ENCODE results near the gene ZFR. TPM values are rescaled to one million over a fixed set of nuclear protein-coding genes. Genes with fewer than 3 reads are reported as not detected.

The ZFR gene
- total RNA-seq, 2 experiments from 2014 or later, result 58.8 to 61.0 TPM

GRCh38 chr5:32450952-32451351, 6.4 kb upstream of the ZFR start:
- Mint-ChIP-seq H3K9me3 (no peaks in the 10 kb centered on the region), H3K27ac (no peak overlapping the region), H3K4me1 (ENCODE audit: low read depth) (no peaks in the 10 kb centered on the region), H3K4me3 (no peak overlapping the region), H3K36me3 (ENCODE audit: low read depth) (no peaks in the 10 kb centered on the region), H3K27me3 (no peaks in the 10 kb centered on the region)
- Histone ChIP-seq H3K27ac (ENCODE audit: low read depth in 1 of 2, low read length in 2 of 2) (no peak overlapping the region), H3K4me1 (ENCODE audit: insufficient read depth, low read length) (no peaks in the 10 kb centered on the region), H3K4me3 (ENCODE audit: low read length) (no peak overlapping the region), H3K36me3 (ENCODE audit: insufficient read depth, low read length) (no peaks in the 10 kb centered on the region), H3K27me3 (ENCODE audit: control insufficient read depth in 1 of 2, insufficient read depth in 2 of 2, low read length in 2 of 2) (peaks cover 0 to 2% of the 10 kb centered on the region in 2 experiments), H3K9me3 (ENCODE audit: control insufficient read depth in 1 of 2, insufficient read depth in 1 of 2, low read length in 2 of 2) (no peaks in the 10 kb centered on the region)
- ChIA-PET CTCF (no interaction called here), POLR2A (no interaction called here)
- DNase-seq (peak in 1 of 14 experiments; percentile 23), ATAC-seq (ENCODE audit: poor library complexity) (no peak)
- TF ChIP-seq CTCF (IDR thresholded peaks at IDR 0.05), result no peak
- intact Hi-C loops (cut with DNase I, micrococcal nuclease), result no loop called here

GRCh38 chr5:32449262-32449661, 4.7 kb upstream of the ZFR start:
- intact Hi-C loops (cut with DNase I, micrococcal nuclease), result loop anchor here in 1 of 2 experiments (5.0 to 10.0 kb wide), 2 partner anchors 277 to 1556 kb away; partner anchors contain the start of genes AMACR and GOLPH3
- no peak overlapping the region for H3K4me3 Mint-ChIP-seq
- peaks cover 0 to 2% of the 10 kb centered on the region in 2 experiments for H3K27me3 ChIP-seq (ENCODE audit: control insufficient read depth in 1 of 2, insufficient read depth in 2 of 2, low read length in 2 of 2)
- H3K27me3 Mint-ChIP-seq, result no peaks in the 10 kb centered on the region
- H3K36me3 ChIP-seq (ENCODE audit: insufficient read depth, low read length), result no peaks in the 10 kb centered on the region
- H3K4me3 ChIP-seq (ENCODE audit: low read length), result no peak overlapping the region
- POLR2A ChIA-PET, result no interaction called here
- H3K27ac Mint-ChIP-seq, result no peak overlapping the region
- CTCF ChIA-PET, result interaction anchor here (1.6 kb wide), 1 partner anchor 140 kb away, joined by 4 read pairs; no protein-coding TSS in a partner anchor
- H3K4me1 Mint-ChIP-seq (ENCODE audit: low read depth), result no peaks in the 10 kb centered on the region
- H3K4me1 ChIP-seq (ENCODE audit: insufficient read depth, low read length), result peaks cover 7% of the 10 kb centered on the region
- DNase-seq (no peak), ATAC-seq (ENCODE audit: poor library complexity) (no peak)
- no peaks in the 10 kb centered on the region for H3K9me3 ChIP-seq (ENCODE audit: control insufficient read depth in 1 of 2, insufficient read depth in 1 of 2, low read length in 2 of 2)
- no peaks in the 10 kb centered on the region for H3K9me3 Mint-ChIP-seq
- no peaks in the 10 kb centered on the region for H3K36me3 Mint-ChIP-seq (ENCODE audit: low read depth)
- no peak overlapping the region for H3K27ac ChIP-seq (ENCODE audit: low read depth in 1 of 2, low read length in 2 of 2)
- no peak for TF ChIP-seq CTCF (IDR thresholded peaks at IDR 0.05)

GRCh38 chr5:32446630-32447029, 2.1 kb upstream of the ZFR start:
- Histone ChIP-seq H3K9me3 (ENCODE audit: control insufficient read depth in 1 of 2, insufficient read depth in 1 of 2, low read length in 2 of 2) (no peaks in the 10 kb centered on the region), H3K27me3 (ENCODE audit: control insufficient read depth in 1 of 2, insufficient read depth in 2 of 2, low read length in 2 of 2) (no peaks in the 10 kb centered on the region), H3K4me1 (ENCODE audit: insufficient read depth, low read length) (peaks cover 17% of the 10 kb centered on the region), H3K4me3 (ENCODE audit: low read length) (no peak overlapping the region), H3K27ac (ENCODE audit: low read depth in 1 of 2, low read length in 2 of 2) (no peak overlapping the region), H3K36me3 (ENCODE audit: insufficient read depth, low read length) (no peaks in the 10 kb centered on the region)
- CTCF ChIA-PET, result no interaction called here
- ATAC-seq (ENCODE audit: poor library complexity), result no peak
- no peak for TF ChIP-seq CTCF (IDR thresholded peaks at IDR 0.05)
- Mint-ChIP-seq H3K27ac (peak overlapping the region; percentile 48), H3K4me1 (ENCODE audit: low read depth) (peaks cover 19% of the 10 kb centered on the region), H3K9me3 (no peaks in the 10 kb centered on the region), H3K4me3 (peak overlapping the region; percentile 78), H3K36me3 (ENCODE audit: low read depth) (peaks cover 12% of the 10 kb centered on the region), H3K27me3 (no peaks in the 10 kb centered on the region)
- POLR2A ChIA-PET, result interaction anchor here (0.6 kb wide), 1 partner anchor 117 kb away, joined by 3 read pairs; no protein-coding TSS in a partner anchor
- intact Hi-C loops (cut with DNase I, micrococcal nuclease), result loop anchor here in 1 of 2 experiments (5.0 to 10.0 kb wide), 2 partner anchors 274 to 1558 kb away; partner anchors contain the start of genes AMACR and GOLPH3
- DNase-seq, result peak in 3 of 14 experiments; percentile 13 to 27 (median 19)

Data from CD4-positive, alpha-beta T cell (primary cell).